IMR-90 (cell line): ENCODE measurements around the gene AKAP4. TPM values are rescaled to one million over a fixed set of nuclear protein-coding genes. Genes with fewer than 3 reads are reported as not detected.
A peak's percentile ranks its signal among the peaks of the same experiment; 100 is the strongest.

Source experiments
- ATAC-seq: fragments of 200-7000 bp; cut with Tn5 transposase; 2 replicates; pipeline ENCODE4 v1.9.1; 2020; ENCODE audit warnings: low read depth, mild to moderate bottlenecking, moderate library complexity
- BruUV-seq: library from RNA; stranded (reverse); fragments of 400-500 nt; replicated peaks from 2 replicates; lab custom pipeline; 2021; lab: Mats Ljungman, UMichigan
- CTCF ChIA-PET: fragments of 300-600 bp; formaldehyde crosslinking; extraction: SDS; loops from one replicate; lab custom pipeline; 2021; ENCODE audit warnings: antibody characterized with exemption; lab: Yijun Ruan, JAX
- POLR2A ChIA-PET: fragments of 300-600 bp; sonication (Branson Sonifier 250); formaldehyde crosslinking; loops from one replicate; lab custom pipeline; 2022; ENCODE audit warnings: antibody characterized with exemption; ENCODE audit not compliant: unreplicated experiment; lab: Charles Lee
- DNase-seq: peaks from one replicate; pipeline ENCODE4 v3.0.0; 2013
- H2AFZ ChIP-seq: replicated peaks from 2 replicates; pipeline ENCODE3; 2013; ENCODE audit warnings: low read length, mild to moderate bottlenecking; ENCODE audit not compliant: poor library complexity
- H2AK5ac ChIP-seq: 2 replicates; pipeline ENCODE4 v1.6.1; 2013; ENCODE audit warnings: low read depth, low read length, inconsistent platforms
- H2AK9ac ChIP-seq: replicated peaks from 2 replicates; pipeline ENCODE3; 2013; ENCODE audit warnings: mild to moderate bottlenecking, low read depth, low read length, moderate library complexity; ENCODE audit not compliant: poor library complexity
- H2BK120ac ChIP-seq: 2 replicates; pipeline ENCODE4 v1.6.1; 2013; ENCODE audit warnings: low read depth, low read length, inconsistent platforms
- H2BK15ac ChIP-seq: 3 replicates; pipeline ENCODE4 v1.6.1; 2013; ENCODE audit warnings: low read depth, low read length, inconsistent platforms
- H2BK20ac ChIP-seq: 2 replicates; pipeline ENCODE4 v1.6.1; 2013; ENCODE audit warnings: low read depth, mild to moderate bottlenecking, inconsistent platforms, low read length, moderate library complexity
- H2BK5ac ChIP-seq: 2 replicates; pipeline ENCODE4 v1.6.1; 2013; ENCODE audit warnings: mild to moderate bottlenecking, low read depth, low read length, inconsistent platforms; ENCODE audit not compliant: poor library complexity, severe bottlenecking
- H3K14ac ChIP-seq: replicated peaks from 2 replicates; pipeline ENCODE4 v1.6.1; 2013; ENCODE audit warnings: low read depth, low read length, inconsistent platforms
- H3K18ac ChIP-seq: 2 replicates; pipeline ENCODE4 v1.6.1; 2013; ENCODE audit warnings: low read depth, low read length, control low read depth
- H3K23ac ChIP-seq: 2 replicates; pipeline ENCODE4 v1.6.1; 2013; ENCODE audit warnings: low read depth, low read length, inconsistent platforms
- H3K27ac ChIP-seq: 2 replicates; pipeline ENCODE4 v1.5.1; 2013; ENCODE audit warnings: mild to moderate bottlenecking, control low read depth, low read length; ENCODE audit not compliant: insufficient read depth
- H3K27me3 ChIP-seq: 2 replicates; pipeline ENCODE4 v1.6.1; 2013; ENCODE audit warnings: low read length; ENCODE audit not compliant: control insufficient read depth, insufficient read depth
- H3K36me3 ChIP-seq: 2 replicates; pipeline ENCODE4 v1.6.1; 2013; ENCODE audit warnings: low read length, mixed read lengths; ENCODE audit not compliant: control insufficient read depth, insufficient read depth
- H3K4ac ChIP-seq: 2 replicates; pipeline ENCODE4 v1.6.1; 2013; ENCODE audit warnings: low read depth, low read length, inconsistent platforms
- H3K4me1 ChIP-seq: 2 replicates; pipeline ENCODE4 v1.6.1; 2013; ENCODE audit warnings: low read length, mixed read lengths; ENCODE audit not compliant: control insufficient read depth, insufficient read depth
- H3K4me2 ChIP-seq: 2 replicates; pipeline ENCODE4 v1.6.1; 2013; ENCODE audit warnings: low read depth, mild to moderate bottlenecking, control low read depth, low read length, moderate library complexity
- H3K4me3 ChIP-seq: 2 replicates; pipeline ENCODE4 v1.5.1; 2013; ENCODE audit warnings: low read depth, mild to moderate bottlenecking, control low read depth, low read length, moderate library complexity; ENCODE audit not compliant: insufficient read depth
- H3K56ac ChIP-seq: 2 replicates; pipeline ENCODE4 v1.6.1; 2013; ENCODE audit warnings: low read length, inconsistent platforms; ENCODE audit not compliant: insufficient read depth; ENCODE audit errors: extremely low read depth
- H3K79me1 ChIP-seq, 2 experiments: 2 replicates each; pipeline ENCODE4 v1.6.1; 2013; ENCODE audit warnings: low read length in 2 of 2, inconsistent platforms in 1 of 2, low read depth in 1 of 2
- H3K9ac ChIP-seq: 2 replicates; pipeline ENCODE4 v1.6.1; 2013; ENCODE audit warnings: low read depth, low read length, control low read depth
- H3K9me1 ChIP-seq: 2 replicates; pipeline ENCODE4 v1.6.1; 2013; ENCODE audit warnings: low read length, inconsistent platforms; ENCODE audit not compliant: insufficient read depth
- H3K9me3 ChIP-seq: 2 replicates; pipeline ENCODE4 v1.6.1; 2013; ENCODE audit warnings: low read length; ENCODE audit not compliant: control insufficient read depth, insufficient read depth
- H4K20me1 ChIP-seq: 2 replicates; pipeline ENCODE4 v1.6.1; 2013; ENCODE audit warnings: low read length, inconsistent platforms; ENCODE audit not compliant: insufficient read depth
- H4K5ac ChIP-seq: 2 replicates; pipeline ENCODE4 v1.6.1; 2013; ENCODE audit warnings: mild to moderate bottlenecking, low read depth, low read length, control low read depth
- H4K8ac ChIP-seq, 2 experiments: 2 replicates each; pipeline ENCODE4 v1.6.1; 2013; ENCODE audit warnings: low read depth in 2 of 2, low read length in 2 of 2, control low read depth in 1 of 2, inconsistent platforms in 1 of 2
- H4K91ac ChIP-seq: 2 replicates; pipeline ENCODE4 v1.6.1; 2013; ENCODE audit warnings: low read depth, low read length, inconsistent platforms; ENCODE audit not compliant: insufficient read depth
- BHLHE40 ChIP-seq: fragments of 150-350 bp; IDR thresholded peaks from 2 replicates; pipeline ENCODE4 v1.6.1; 2016; ENCODE audit warnings: mild to moderate bottlenecking, low read depth, low read length
- CEBPB ChIP-seq: IDR thresholded peaks from 2 replicates; pipeline ENCODE4 v1.6.1; 2012; ENCODE audit warnings: low read depth, low read length, improper control_type of control experiment
- CHD1 ChIP-seq: IDR thresholded peaks from 2 replicates; pipeline ENCODE4 v1.6.1; 2012; ENCODE audit warnings: low read depth, low read length, improper control_type of control experiment
- CTCF ChIP-seq: conservative IDR thresholded peaks from 2 replicates; pipeline ENCODE4 v1.5.1; 2012; ENCODE audit warnings: mild to moderate bottlenecking, low read depth, low read length, improper control_type of control experiment
- MAFK ChIP-seq: IDR thresholded peaks from 2 replicates; pipeline ENCODE4 v1.6.1; 2012; ENCODE audit warnings: low read depth, low read length, improper control_type of control experiment
- MAZ ChIP-seq: IDR thresholded peaks from 2 replicates; pipeline ENCODE4 v1.6.1; 2012; ENCODE audit warnings: low read depth, mild to moderate bottlenecking, low read length, improper control_type of control experiment, moderate library complexity, borderline replicate concordance
- MXI1 ChIP-seq: IDR thresholded peaks from 2 replicates; pipeline ENCODE4 v1.6.1; 2012; ENCODE audit warnings: low read depth, mild to moderate bottlenecking, low read length, moderate library complexity, borderline replicate concordance
- POLR2A ChIP-seq: IDR thresholded peaks from 2 replicates; pipeline ENCODE4 v1.6.1; 2012; ENCODE audit warnings: mild to moderate bottlenecking, low read depth, low read length
- RAD21 ChIP-seq: IDR thresholded peaks from 2 replicates; pipeline ENCODE4 v1.6.1; 2012; ENCODE audit warnings: low read length, improper control_type of control experiment
- RFX5 ChIP-seq: IDR thresholded peaks from 2 replicates; pipeline ENCODE4 v1.8.0; 2012; ENCODE audit warnings: low read depth, mild to moderate bottlenecking, low read length, moderate library complexity
- SMC3 ChIP-seq: fragments of 150-350 bp; IDR thresholded peaks from 2 replicates; pipeline ENCODE4 v1.6.1; 2016; ENCODE audit warnings: low read depth, mild to moderate bottlenecking, antibody characterized with exemption, low read length, moderate library complexity
- USF2 ChIP-seq: fragments of 150-350 bp; IDR thresholded peaks from 2 replicates; pipeline ENCODE4 v1.6.1; 2017; ENCODE audit warnings: mild to moderate bottlenecking, antibody characterized with exemption, low read length, low read depth
- WGBS, 2 experiments: methylation state at CpG; one replicate each; pipeline versions ENCODE4 v1.1.5 to v1.1.7; 2013; ENCODE audit warnings: missing lambda C conversion rate in 2 of 2; ENCODE audit not compliant: insufficient read length in 1 of 2; ENCODE audit errors: extremely low coverage in 2 of 2; 5-methylcytosine and 5-hydroxymethylcytosine counted together
- dilution Hi-C: fragments of 300-500 bp; cut with HindIII; formaldehyde crosslinking; loops from one replicate; pipeline ENCODE4 v1.14.3; 2018; ENCODE audit warnings: low sequenced_read_pairs; ENCODE audit not compliant: unreplicated experiment
- in situ Hi-C: fragments of 300-500 bp; cut with MboI; formaldehyde crosslinking; loops from 3 replicates; pipeline ENCODE4 v1.14.3; 2019; ENCODE audit warnings: low sequenced_read_pairs, inconsistent platforms, mixed read lengths
- intact Hi-C: fragments of 100-400 bp; cut with micrococcal nuclease; formaldehyde crosslinking; loops from 2 replicates; pipeline ENCODE4 v1.10.0; 2022
- polyA plus RNA-seq, 3 experiments: library from polyadenylated mRNA; depleted of rRNA; stranded (reverse); fragments of >200 nt; gene quantifications; 2 replicates each; pipeline ENCODE4 v1.2.3, GENCODE V29; 2012; ENCODE audit warnings: low replicate concordance in 1 of 3
- total RNA-seq: library from RNA; depleted of rRNA; stranded (reverse); fragments of >200 nt; gene quantifications from 2 replicates; pipeline ENCODE4 v1.2.3, GENCODE V29; 2012

AKAP4 gene
- total and polyA plus RNA-seq, 2 of the 4 experiments (the other 2 are of a cell fraction): not detected

DNA sequence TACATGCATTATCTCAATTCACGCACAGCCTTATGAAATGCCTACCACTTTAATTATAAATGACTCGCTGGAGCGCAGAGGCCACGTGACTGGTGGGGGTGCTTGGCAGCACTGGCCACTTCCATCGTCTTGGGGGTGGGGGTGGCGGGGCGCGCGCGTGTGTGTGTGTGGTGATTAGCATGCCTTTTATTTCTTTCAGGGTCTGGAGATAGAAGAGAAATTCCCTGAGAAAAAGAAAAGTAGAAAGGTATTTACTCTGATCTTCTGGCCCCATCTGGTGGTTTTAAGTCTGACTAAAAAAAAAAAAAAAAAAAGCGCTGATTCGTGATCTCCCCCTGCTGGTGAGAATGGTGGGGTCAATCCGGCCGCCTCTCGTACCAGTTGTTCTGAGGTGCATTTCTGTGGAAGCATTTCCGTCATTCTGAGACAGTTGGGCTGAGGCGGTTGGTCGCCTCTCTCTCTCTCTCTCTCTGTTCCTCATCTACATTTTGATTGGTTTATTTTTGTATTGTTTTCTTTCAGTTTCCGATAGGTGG is 3.6 kb upstream of the AKAP4 start, which contains the start of gene CCNB3:
CCNB3 (plus strand) TSS at position 402 of the 536 bp plus-strand sequence. CDS start 80,399 bp downstream, outside the sequence.
- Histone ChIP-seq H4K20me1 (no peaks in the 10 kb centered on the region), H3K18ac (no peak within 1 kb of the TSS), H3K4me3 (0 out of 2 replicates have a peak within 1 kb of the TSS, but pooled peaks have one; percentile 13), H3K4me1 (no peaks in the 10 kb centered on the region), H3K27ac (no peak within 1 kb of the TSS), H3K36me3 (no peaks in the 10 kb centered on the region), H2BK120ac (no peak within 1 kb of the TSS), H4K91ac (no peak within 1 kb of the TSS), H3K9me1 (no peaks in the 10 kb centered on the region), H3K9ac (no peak within 1 kb of the TSS), H3K27me3 (no peaks in the 10 kb centered on the region; the same call in none of the 2 replicates), H2BK5ac (no peak within 1 kb of the TSS), H2AFZ (peak within 1 kb of the TSS; percentile 86), H3K4ac (no peak within 1 kb of the TSS), H3K79me1 (no peaks in the 10 kb centered on the region), H3K9me3 (no peaks in the 10 kb centered on the region), H3K56ac (peak within 1 kb of the TSS; percentile 10; the same call in 1 of the 2 replicates), H3K14ac (no peak within 1 kb of the TSS), H2BK20ac (0 out of 2 replicates have a peak within 1 kb of the TSS, but pooled peaks have one; percentile 23), H4K5ac (no peak within 1 kb of the TSS), H2AK9ac (no peak within 1 kb of the TSS), H3K4me2 (peak within 1 kb of the TSS; percentile 69), H3K23ac (no peak within 1 kb of the TSS), H4K8ac (no peak within 1 kb of the TSS; a peak in 1 of 4 replicates), H2AK5ac (no peak within 1 kb of the TSS), H2BK15ac (no peak within 1 kb of the TSS)
- intact Hi-C loops (loop anchor here (1.0 kb wide), 2 partner anchors 289 to 320 kb away; no protein-coding TSS in a partner anchor), in situ Hi-C loops (no loop called here), dilution Hi-C loops (no loop called here)
- BruUV-seq: no TSS peak
- peak; percentile 85 for ATAC-seq
- WGBS, 2 experiments: no CpG with 5 or more reads among the region's 19 CpGs
- CTCF ChIA-PET: interaction anchor here (0.7 to 0.8 kb wide), 2 partner anchors 289 to 1573 kb away, joined by 3 read pairs; no protein-coding TSS in a partner anchor
- POLR2A ChIA-PET: no interaction called here
- DNase-seq: peak; percentile 56
- TF ChIP-seq RFX5 (no peak), POLR2A (no peak), MAZ (no peak), CHD1 (no peak), CTCF (peak; percentile 82), BHLHE40 (0 out of 2 replicates have a peak, but pooled peaks have one; percentile 3), CEBPB (no peak), SMC3 (peak; percentile 55), RAD21 (peak; percentile 50), USF2 (peak; percentile 85), MAFK (no peak), MXI1 (no peak)
